DMS153 (cell line): ENCODE measurements around the gene FBXO42.
A peak's percentile ranks its signal among the peaks of the same experiment; 100 is the strongest.
"Not testable (repeated sequence)": the region's sequence is repeated elsewhere in the genome, so short reads cannot be mapped to it uniquely, and the experiment has no call there.

ENCODE experiments used
- DNase-seq: peaks from one replicate; lab custom pipeline; 2025; lab: John Stamatoyannopoulos, UW

FBXO42 gene

GRCh38 chr1:16218014-16218673 is 134.1 kb downstream of the FBXO42 start:
- DNase-seq: peak; percentile 75

GRCh38 chr1:16217061-16217785 is 135.1 kb downstream of the FBXO42 start:
- DNase-seq: peak; percentile 94

GRCh38 chr1:16215882-16216753 is 136.2 kb downstream of the FBXO42 start:
- peak; percentile 94 for DNase-seq

- DNase-seq: not testable (repeated sequence)
Measured at GRCh38 chr1:16215240-16215639, 137.0 kb downstream of the FBXO42 start.

- not testable (repeated sequence) for DNase-seq
Measured at GRCh38 chr1:16213544-16213943, 138.7 kb downstream of the FBXO42 start.

GRCh38 chr1:16213013-16213412 is 139.3 kb downstream of the FBXO42 start:
- no peak for DNase-seq

- peak; percentile 80 for DNase-seq
Measured at GRCh38 chr1:16212251-16212961, 139.9 kb downstream of the FBXO42 start, which contains the start of gene ARHGEF19. Gene ARHGEF19, minus strand, starts transcription at chr1:16212652. Its CDS starts 3,598 bp downstream, at chr1:16209054.

GRCh38 chr1:16211824-16212223 is 140.5 kb downstream of the FBXO42 start:
- DNase-seq: no peak

- DNase-seq: no peak
Measured at GRCh38 chr1:16210581-16210980, 141.7 kb downstream of the FBXO42 start.

- no peak for DNase-seq
Measured at GRCh38 chr1:16209847-16210407, 142.4 kb downstream of the FBXO42 start.

GRCh38 chr1:16209132-16209846 is 143.0 kb downstream of the FBXO42 start:
- DNase-seq: no peak

GRCh38 chr1:16208270-16208987 is 143.9 kb downstream of the FBXO42 start:
- DNase-seq: no peak

- no peak for DNase-seq
Measured at GRCh38 chr1:16207318-16208269, 144.7 kb downstream of the FBXO42 start.

GRCh38 chr1:16206547-16207317 is 145.5 kb downstream of the FBXO42 start:
- DNase-seq: peak; percentile 96

GRCh38 chr1:16205891-16206546 is 146.3 kb downstream of the FBXO42 start:
- no peak for DNase-seq

GRCh38 chr1:16205334-16205671 is 147.0 kb downstream of the FBXO42 start:
- no peak for DNase-seq

- no peak for DNase-seq
Measured at GRCh38 chr1:16204634-16205333, 147.5 kb downstream of the FBXO42 start.
